Upper lobe of right lung (tissue), 1 donor: Measurements from ENCODE around the gene PRODH. TPM values are rescaled to one million over a fixed set of nuclear protein-coding genes. Genes with fewer than 3 reads are reported as not detected.
"Not testable (repeated sequence)": the region's sequence is repeated elsewhere in the genome, so short reads cannot be mapped to it uniquely, and the experiment has no call there.

Experiments used
- ATAC-seq: fragments of 200-7000 bp; cut with Tn5 transposase; one replicate; pipeline ENCODE4 v1.9.1; 2020; ENCODE audit warnings: mild to moderate bottlenecking, moderate library complexity
- DNase-seq: peaks from one replicate; pipeline ENCODE4 v3.0.0-alpha.2; 2020
- H3K27ac ChIP-seq: fragments of 200-600 bp; one replicate; pipeline ENCODE4 v1.8.0; 2022
- H3K27me3 ChIP-seq: fragments of 200-600 bp; one replicate; pipeline ENCODE4 v1.8.0; 2022; ENCODE audit warnings: mild to moderate bottlenecking
- H3K36me3 ChIP-seq: fragments of 200-600 bp; one replicate; pipeline ENCODE4 v1.8.0; 2022
- H3K4me1 ChIP-seq: fragments of 200-600 bp; one replicate; pipeline ENCODE4 v1.8.0; 2022
- H3K4me3 ChIP-seq: fragments of 200-600 bp; one replicate; pipeline ENCODE4 v1.8.0; 2022; ENCODE audit warnings: mild to moderate bottlenecking
- H3K9me3 ChIP-seq: fragments of 200-600 bp; one replicate; pipeline ENCODE4 v1.8.0; 2022
- intact Hi-C: fragments of 100-400 bp; cut with DNase I; formaldehyde crosslinking; loops from one replicate; pipeline ENCODE4 v1.11.0; 2022
- total RNA-seq: library from RNA; stranded (reverse); fragmentation: NEBNext Ultra II Directional; extraction: Animal tissue kit (Norgen Biotek cat#: 25700); gene quantifications from one replicate; pipeline ENCODE4 v1.2.1, GENCODE V29; 2021
- TF ChIP-seq, protein P1 (sequence below): fragments of 200-600 bp; IDR thresholded peaks from one replicate; pipeline ENCODE4 v1.8.0; 2022; ENCODE audit warnings: antibody characterized with exemption
- donor health status: DM: no; HTN: yes; CAD: no; lungs with severe emphysema.

Gene PRODH
- total RNA-seq, 1 donor from 2014 or later: 60.9 TPM

DNA sequence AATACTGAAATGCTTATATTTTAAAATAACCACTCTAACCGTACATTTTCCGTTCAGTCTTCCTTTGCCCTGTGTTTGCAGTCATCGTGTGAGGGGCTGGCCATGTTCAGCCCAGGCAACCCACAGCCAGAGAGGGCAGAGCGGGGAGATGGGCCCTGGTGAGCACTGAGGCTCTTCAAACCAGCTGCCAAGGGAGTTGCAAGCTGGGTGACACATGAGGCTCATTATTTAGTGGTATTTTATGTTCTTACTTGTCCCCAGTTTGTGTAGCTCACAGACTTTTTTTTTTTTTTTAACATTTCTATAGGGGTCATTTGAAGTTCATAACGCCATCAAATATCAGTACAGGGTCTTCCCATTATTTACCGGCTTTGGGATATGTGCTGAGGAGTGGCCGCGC lies 48.0 kb downstream of the PRODH start:
- Histone ChIP-seq H3K27me3 (no peaks in the 10 kb centered on the region), H3K36me3 (no peaks in the 10 kb centered on the region), H3K4me3 (no peak overlapping the region), H3K4me1 (no peaks in the 10 kb centered on the region), H3K27ac (no peak overlapping the region), H3K9me3 (no peaks in the 10 kb centered on the region)
- TF ChIP-seq, protein P1, sequence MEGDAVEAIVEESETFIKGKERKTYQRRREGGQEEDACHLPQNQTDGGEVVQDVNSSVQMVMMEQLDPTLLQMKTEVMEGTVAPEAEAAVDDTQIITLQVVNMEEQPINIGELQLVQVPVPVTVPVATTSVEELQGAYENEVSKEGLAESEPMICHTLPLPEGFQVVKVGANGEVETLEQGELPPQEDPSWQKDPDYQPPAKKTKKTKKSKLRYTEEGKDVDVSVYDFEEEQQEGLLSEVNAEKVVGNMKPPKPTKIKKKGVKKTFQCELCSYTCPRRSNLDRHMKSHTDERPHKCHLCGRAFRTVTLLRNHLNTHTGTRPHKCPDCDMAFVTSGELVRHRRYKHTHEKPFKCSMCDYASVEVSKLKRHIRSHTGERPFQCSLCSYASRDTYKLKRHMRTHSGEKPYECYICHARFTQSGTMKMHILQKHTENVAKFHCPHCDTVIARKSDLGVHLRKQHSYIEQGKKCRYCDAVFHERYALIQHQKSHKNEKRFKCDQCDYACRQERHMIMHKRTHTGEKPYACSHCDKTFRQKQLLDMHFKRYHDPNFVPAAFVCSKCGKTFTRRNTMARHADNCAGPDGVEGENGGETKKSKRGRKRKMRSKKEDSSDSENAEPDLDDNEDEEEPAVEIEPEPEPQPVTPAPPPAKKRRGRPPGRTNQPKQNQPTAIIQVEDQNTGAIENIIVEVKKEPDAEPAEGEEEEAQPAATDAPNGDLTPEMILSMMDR: no peak
- DNase-seq (no peak), ATAC-seq (no peak)
- intact Hi-C loops: no loop called here

DNA sequence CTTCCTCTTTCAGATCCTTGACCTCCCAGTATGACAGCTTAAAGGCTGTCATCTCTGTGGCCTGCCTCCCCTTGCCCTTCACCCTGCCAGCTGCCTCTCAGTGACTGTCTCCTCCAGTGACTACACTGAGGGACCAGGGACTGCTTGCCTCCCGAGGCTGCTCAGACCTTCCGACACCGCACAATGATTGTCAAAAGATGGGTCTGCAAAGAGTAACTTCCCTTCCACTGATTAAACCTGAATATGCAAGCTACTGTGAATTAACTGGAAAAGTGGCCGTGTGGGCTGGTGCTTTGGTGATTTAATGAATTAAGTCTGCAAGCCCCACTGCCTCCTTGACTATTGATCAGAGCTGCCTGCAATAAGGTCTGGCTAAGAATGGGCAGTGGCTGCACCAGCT lies 51.6 kb downstream of the PRODH start:
- ATAC-seq, H3K27me3 ChIP-seq, H3K4me3 ChIP-seq, intact Hi-C loops, H3K4me1 ChIP-seq, H3K9me3 ChIP-seq, DNase-seq, H3K36me3 ChIP-seq, H3K27ac ChIP-seq: not testable (repeated sequence)

DNA sequence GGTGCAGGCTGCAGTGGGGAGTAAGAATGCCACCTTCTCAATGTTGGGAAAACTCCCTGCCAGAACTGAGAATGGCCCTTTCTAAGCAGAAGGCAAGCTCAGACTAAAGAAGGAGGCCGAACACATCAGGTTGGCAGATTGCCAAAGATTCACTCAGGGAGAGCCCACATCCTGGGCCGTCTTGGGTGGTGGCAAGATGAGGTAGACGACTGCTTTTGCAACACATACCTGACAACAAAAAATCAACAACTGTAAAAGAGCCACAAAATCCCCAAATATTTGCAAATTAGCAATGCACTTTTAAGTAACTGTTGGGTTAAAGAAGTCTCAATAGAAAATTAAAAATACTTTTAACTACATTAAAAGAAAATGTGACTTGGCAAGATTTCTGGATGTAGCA lies 54.8 kb downstream of the PRODH start:
- H3K27ac ChIP-seq, H3K36me3 ChIP-seq, intact Hi-C loops, H3K4me3 ChIP-seq, DNase-seq, H3K9me3 ChIP-seq, H3K27me3 ChIP-seq, H3K4me1 ChIP-seq, ATAC-seq: not testable (repeated sequence)

Other genes starting within 250 kb of the PRODH start
- 3.1 TPM for gene DGCR6, start 30.0 kb downstream of the PRODH start, total RNA-seq
- gene DGCR2, start 186.1 kb upstream of the PRODH start, total RNA-seq: 70.6 TPM
- gene TSSK2, start 195.0 kb upstream of the PRODH start, total RNA-seq: not detected
- gene ESS2, start 208.4 kb upstream of the PRODH start, total RNA-seq: 14.0 TPM
- not detected for gene GSC2, start 214.0 kb upstream of the PRODH start, total RNA-seq
- gene SLC25A1, start 242.4 kb upstream of the PRODH start, total RNA-seq: 63.0 TPM